NT2/D1 (cell line): Measurements from ENCODE around the gene ATG2B.

Source experiments
- DNase-seq: peaks from one replicate; pipeline ENCODE4 v3.0.0-alpha.2; 2011; ENCODE audit warnings: low read depth, low spot score
- H3K27me3 ChIP-seq: 2 replicates; pipeline ENCODE4 v1.6.0; 2011; ENCODE audit warnings: mild to moderate bottlenecking; ENCODE audit not compliant: insufficient read length, insufficient read depth
- H3K36me3 ChIP-seq: 2 replicates; pipeline ENCODE4 v1.6.1; 2011; ENCODE audit warnings: mild to moderate bottlenecking, low read length, mixed read lengths; ENCODE audit not compliant: insufficient read depth, insufficient read length
- H3K4me1 ChIP-seq: 2 replicates; pipeline ENCODE4 v1.5.1; 2011; ENCODE audit not compliant: insufficient read depth, insufficient read length
- H3K4me3 ChIP-seq: 2 replicates; pipeline ENCODE4 v1.5.1; 2011; ENCODE audit warnings: low read depth; ENCODE audit not compliant: insufficient read length
- H3K9ac ChIP-seq: 2 replicates; pipeline ENCODE4 v1.6.0; 2011; ENCODE audit warnings: low read depth; ENCODE audit not compliant: insufficient read length
- H3K9me3 ChIP-seq: 2 replicates; pipeline ENCODE4 v1.5.1; 2011; ENCODE audit warnings: mild to moderate bottlenecking, low read length; ENCODE audit not compliant: insufficient read depth
- SUZ12 ChIP-seq: IDR thresholded peaks from 2 replicates; pipeline ENCODE4 v1.6.1; 2011; ENCODE audit not compliant: insufficient read length, insufficient read depth; ENCODE audit errors: extremely low read depth
- YY1 ChIP-seq: IDR thresholded peaks from 2 replicates; pipeline ENCODE4 v1.6.1; 2011; ENCODE audit not compliant: insufficient read length, insufficient read depth
- ZNF274 ChIP-seq: IDR thresholded peaks from 2 replicates; pipeline ENCODE4 v1.6.1; 2011; ENCODE audit warnings: mild to moderate bottlenecking, low read depth, low read length

Gene ATG2B

DNA sequence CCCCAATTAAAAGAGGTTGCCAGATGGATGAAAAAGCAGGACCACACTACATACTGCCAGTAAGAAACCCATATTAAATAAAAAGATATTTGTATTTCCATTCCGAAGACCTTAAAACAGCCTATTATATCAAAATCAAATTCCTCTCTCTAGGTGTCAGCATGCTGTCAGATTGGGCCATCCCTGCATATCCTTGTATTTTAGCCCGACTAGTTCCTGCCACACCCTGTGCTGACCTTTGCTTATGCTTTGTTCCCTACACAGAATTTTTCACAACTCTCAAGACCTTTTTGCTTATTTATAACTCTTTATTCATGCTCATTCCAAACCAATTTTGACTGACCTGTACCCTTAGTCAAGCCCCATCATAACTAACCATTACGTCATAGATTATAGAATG is 13.0 kb upstream of the ATG2B start:
- no peaks in the 10 kb centered on the region for H3K36me3 ChIP-seq
- no peaks in the 10 kb centered on the region for H3K9me3 ChIP-seq
- H3K4me3 ChIP-seq = no peak overlapping the region
- no peak overlapping the region for H3K9ac ChIP-seq
- H3K27me3 ChIP-seq = no peaks in the 10 kb centered on the region
- H3K4me1 ChIP-seq = no peaks in the 10 kb centered on the region
- TF ChIP-seq ZNF274 (no peak), SUZ12 (no peak), YY1 (no peak)
- no peak for DNase-seq

DNA sequence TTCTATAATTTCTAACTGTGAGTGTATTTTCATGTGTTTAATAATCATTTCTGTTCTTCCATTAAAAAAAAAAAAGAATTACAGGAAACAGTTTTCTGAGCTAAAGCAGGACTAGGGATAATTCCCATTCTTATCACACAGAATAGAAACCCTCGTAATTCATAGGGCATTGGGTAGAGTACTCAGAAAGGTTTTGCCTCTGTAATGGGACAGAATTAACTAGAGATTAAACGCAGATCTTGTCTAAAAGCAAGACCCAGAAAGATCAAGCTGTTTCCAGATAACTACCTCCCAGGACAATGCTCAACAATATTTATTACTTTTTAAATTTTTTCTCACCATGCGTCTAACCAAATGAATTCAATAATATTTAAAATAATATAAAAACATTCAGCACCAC is 10.4 kb upstream of the ATG2B start:
- H3K9me3 ChIP-seq = no peaks in the 10 kb centered on the region
- DNase-seq = no peak
- TF ChIP-seq ZNF274 (no peak), YY1 (no peak), SUZ12 (no peak)

GRCh38 chr14:96370528-96370927 is 7.4 kb upstream of the ATG2B start:
- Histone ChIP-seq H3K9ac (no peak overlapping the region), H3K4me3 (no peak overlapping the region), H3K36me3 (no peaks in the 10 kb centered on the region), H3K9me3 (no peaks in the 10 kb centered on the region), H3K4me1 (no peaks in the 10 kb centered on the region), H3K27me3 (no peaks in the 10 kb centered on the region)
- TF ChIP-seq SUZ12 (no peak), ZNF274 (no peak), YY1 (no peak)
- no peak for DNase-seq

More for the DNA sequence above, 10.4 kb upstream of the ATG2B start:
- H3K9ac ChIP-seq = no peak overlapping the region
- H3K4me1 ChIP-seq = no peaks in the 10 kb centered on the region
- no peak overlapping the region for H3K4me3 ChIP-seq
- no peaks in the 10 kb centered on the region for H3K27me3 ChIP-seq
- H3K36me3 ChIP-seq = no peaks in the 10 kb centered on the region

DNA sequence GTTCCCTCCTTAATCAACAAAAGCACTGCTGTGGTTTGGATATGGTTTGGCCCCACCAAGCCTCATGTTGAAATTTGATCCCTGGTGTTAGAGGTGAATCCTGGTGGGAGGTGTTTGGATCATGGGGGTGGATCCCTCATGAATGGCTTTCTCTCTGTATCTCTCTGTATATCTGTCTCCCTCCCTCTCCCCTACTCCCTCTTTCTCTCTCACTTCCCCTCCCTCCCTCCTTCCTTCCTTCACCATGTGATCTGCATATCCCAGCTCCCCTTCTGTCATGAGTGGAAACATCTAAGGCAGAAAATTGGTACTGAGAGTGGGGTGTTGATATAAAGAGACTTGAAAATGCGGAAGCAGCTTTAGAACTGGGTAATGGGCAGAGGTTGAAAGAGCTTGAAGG is 5.4 kb upstream of the ATG2B start:
- no peaks in the 10 kb centered on the region for H3K9me3 ChIP-seq
- H3K4me1 ChIP-seq = no peaks in the 10 kb centered on the region
- no peak for DNase-seq
- H3K36me3 ChIP-seq = no peaks in the 10 kb centered on the region
- TF ChIP-seq SUZ12 (no peak), ZNF274 (no peak), YY1 (no peak)
- no peaks in the 10 kb centered on the region for H3K27me3 ChIP-seq
- no peak overlapping the region for H3K9ac ChIP-seq
- H3K4me3 ChIP-seq = no peak overlapping the region

GRCh38 chr14:96364962-96365361 is 1.8 kb upstream of the ATG2B start:
- TF ChIP-seq ZNF274 (no peak), SUZ12 (no peak), YY1 (no peak)
- no peak for DNase-seq
- Histone ChIP-seq H3K9me3 (no peaks in the 10 kb centered on the region), H3K9ac (no peak overlapping the region), H3K4me3 (no peak overlapping the region), H3K4me1 (no peaks in the 10 kb centered on the region), H3K36me3 (no peaks in the 10 kb centered on the region), H3K27me3 (no peaks in the 10 kb centered on the region)

DNA sequence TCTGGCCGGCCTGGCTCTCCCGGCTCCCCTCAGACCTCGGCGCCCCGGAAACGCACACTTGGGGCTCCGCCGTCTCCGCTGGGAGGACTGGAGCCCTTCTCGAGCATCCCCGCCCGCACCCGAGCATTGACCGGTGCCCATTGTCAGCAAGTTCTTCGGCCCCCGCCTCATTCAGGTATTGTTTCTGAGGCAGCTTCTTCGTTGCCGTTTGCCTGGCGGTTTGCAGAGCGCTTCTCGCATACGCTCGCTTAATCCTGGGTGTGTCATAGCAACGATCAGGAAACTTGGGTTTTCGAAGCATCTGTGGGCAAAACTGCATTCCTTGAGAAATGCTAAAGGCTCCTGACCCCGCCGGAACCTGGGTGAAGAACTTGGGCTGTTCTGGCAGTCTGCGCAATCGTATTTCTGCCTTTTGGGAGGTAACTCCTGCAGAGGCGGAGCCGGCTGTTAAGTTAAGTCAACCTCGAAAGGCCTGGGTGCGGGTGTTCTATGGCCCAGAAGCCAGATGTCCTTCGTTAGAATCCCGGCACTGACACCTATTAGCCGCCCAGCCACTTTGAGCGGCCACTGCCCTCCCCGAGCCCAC is 703 bp upstream of the ATG2B start:
- Histone ChIP-seq H3K4me1 (no peaks in the 10 kb centered on the region), H3K9me3 (no peaks in the 10 kb centered on the region)
- TF ChIP-seq YY1 (no peak), SUZ12 (no peak), ZNF274 (no peak)

DNA sequence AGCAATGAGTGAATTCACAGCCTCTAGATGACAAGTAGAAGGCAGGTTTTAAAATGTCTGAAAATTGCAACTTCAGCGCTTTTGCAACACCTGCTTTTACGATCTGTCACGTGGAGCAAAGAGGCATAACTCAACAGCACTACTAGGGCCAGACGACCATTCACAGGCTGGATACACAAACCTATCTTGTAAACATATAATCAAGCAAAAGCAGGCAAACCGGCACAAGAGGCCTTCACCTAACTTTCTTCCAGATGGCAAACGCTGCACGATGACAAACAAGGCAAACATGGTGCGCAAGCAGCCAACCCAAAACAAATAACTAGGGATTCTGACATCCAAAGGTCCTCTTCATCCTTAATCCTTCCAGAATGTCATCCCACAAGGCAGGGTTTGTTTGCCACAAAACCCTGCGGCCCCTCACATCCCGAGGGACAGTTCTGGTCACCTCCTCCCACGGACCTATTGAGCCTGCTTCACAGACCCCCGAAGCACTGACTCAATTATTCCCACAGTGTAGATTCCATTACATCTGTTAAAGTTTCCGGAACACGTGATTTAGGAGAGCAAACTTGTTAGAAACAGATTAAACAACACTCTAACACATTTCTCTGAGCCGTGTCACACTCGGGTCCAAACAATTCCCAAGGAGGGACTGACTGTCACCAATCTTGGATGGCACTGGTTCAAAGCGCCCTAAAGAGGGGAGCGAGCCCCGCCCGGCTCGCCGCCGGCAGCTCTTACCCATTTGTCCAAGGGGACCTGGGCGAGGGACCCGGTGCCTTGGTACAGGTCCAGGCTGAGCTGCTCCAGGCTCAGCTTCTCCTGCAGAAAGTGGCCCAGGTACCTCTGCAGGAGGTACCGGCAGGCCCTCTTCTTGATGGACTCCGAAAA is 823 bp downstream of the ATG2B start:
- H3K27me3 ChIP-seq = no peaks in the 10 kb centered on the region
- peak overlapping the region; percentile 79 for H3K4me3 ChIP-seq
- H3K9me3 ChIP-seq = no peaks in the 10 kb centered on the region
- no peaks in the 10 kb centered on the region for H3K4me1 ChIP-seq
- H3K36me3 ChIP-seq = no peaks in the 10 kb centered on the region
- TF ChIP-seq ZNF274 = no peak
- no peak for TF ChIP-seq SUZ12
- TF ChIP-seq YY1 = no peak
- peak; percentile 0 for DNase-seq
- H3K9ac ChIP-seq = peak overlapping the region; percentile 73

More for the DNA sequence above, 703 bp upstream of the ATG2B start:
- Histone ChIP-seq H3K36me3 (no peaks in the 10 kb centered on the region), H3K27me3 (no peaks in the 10 kb centered on the region), H3K4me3 (peak overlapping the region; percentile 72), H3K9ac (peak overlapping the region; percentile 90)
- DNase-seq = peak; percentile 15
